Activated naive CD4-positive, alpha-beta T cell treated with anti-CD3 and anti-CD28 coated beads, Interleukin-2, amount 50 U/mL, for 72 hours (primary cell): Measurements from ENCODE around the gene MEA1. TPM values are rescaled to one million over a fixed set of nuclear protein-coding genes. Genes with fewer than 3 reads are reported as not detected.
"Not testable (repeated sequence)": the region's sequence is repeated elsewhere in the genome, so short reads cannot be mapped to it uniquely, and the experiment has no call there.

ENCODE experiments used
- ATAC-seq, 2 donors: fragments of 150-1000 bp; cut with Tn5 transposase; 2 replicates each; pipeline ENCODE4 v1.10.0; 2021; ENCODE audit warnings: mild to moderate bottlenecking in 2 of 2, moderate library complexity in 2 of 2
- DNase-seq, 2 donors: peaks; one replicate each; pipeline ENCODE4 v3.0.0; 2021 to 2022; ENCODE audit warnings: low spot score in 2 of 2
- H3K27ac Mint-ChIP-seq, 2 donors: one replicate each; pipeline ENCODE4 v1.8.0; 2022; ENCODE audit warnings: mild to moderate bottlenecking in 2 of 2, mixed read lengths in 2 of 2
- H3K36me3 Mint-ChIP-seq, 2 donors: one replicate each; pipeline ENCODE4 v1.8.0; 2022; ENCODE audit warnings: mixed read lengths in 2 of 2
- H3K9me3 Mint-ChIP-seq, 2 donors: one replicate each; pipeline ENCODE4 v1.8.0; 2022; ENCODE audit warnings: mixed read lengths in 2 of 2
- total RNA-seq, 2 donors: library from RNA; stranded (reverse); gene quantifications; one replicate each; pipeline ENCODE4 v1.2.3, GENCODE V29; 2022

The MEA1 gene
- total RNA-seq, 2 donors from 2014 or later, result 79.4 to 83.6 TPM

DNA sequence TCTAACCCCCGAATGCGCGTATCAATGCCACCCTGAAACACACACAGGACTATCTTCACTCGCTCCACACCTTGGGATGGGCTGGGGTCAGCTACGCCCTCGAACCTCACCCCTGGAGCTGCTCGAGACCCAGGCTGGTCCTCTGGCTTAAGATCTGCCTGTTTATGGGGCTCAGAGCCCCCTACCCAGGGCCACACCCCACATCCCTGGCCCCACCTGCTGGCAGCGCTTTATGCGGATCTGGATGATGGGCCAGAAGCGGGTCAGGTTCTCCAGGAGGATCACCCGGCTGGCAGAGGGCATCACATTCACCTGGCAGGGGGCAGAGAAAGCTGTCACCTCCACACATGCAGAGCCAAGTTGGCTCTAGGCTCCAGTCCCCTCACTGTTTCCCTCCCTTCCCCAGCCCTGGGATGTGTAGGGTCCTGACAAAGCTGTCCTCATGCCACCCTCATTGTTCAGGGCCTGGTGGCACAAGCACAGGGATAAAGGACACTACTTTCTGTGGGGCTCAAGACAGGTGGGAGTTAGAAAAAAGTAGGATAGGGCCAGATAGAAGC, 31.7 kb upstream of the MEA1 start:
- Mint-ChIP-seq H3K36me3 (no peaks in the 10 kb centered on the region), H3K27ac (peak overlapping the region; percentile 28 to 88), H3K9me3 (no peaks in the 10 kb centered on the region)

DNA sequence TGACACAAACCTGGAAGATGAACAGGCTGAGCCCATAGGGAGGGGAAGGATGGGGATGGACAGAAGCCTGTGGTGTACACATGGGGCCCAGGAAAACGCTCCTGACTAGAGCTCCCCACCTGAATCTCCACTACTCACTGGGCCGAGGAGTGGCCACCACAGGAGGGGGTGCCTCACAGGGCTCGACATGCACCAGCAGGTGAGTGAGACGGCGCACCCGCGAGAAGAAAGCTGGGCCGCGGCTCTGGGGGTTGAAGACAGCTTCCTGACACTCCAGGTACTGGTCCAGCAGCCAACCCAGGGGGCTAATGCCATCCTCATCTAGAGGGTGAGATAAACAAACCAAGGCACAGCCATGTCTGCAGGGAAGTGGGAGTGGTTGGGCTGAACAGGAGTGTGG, 29.6 kb upstream of the MEA1 start:
- peak overlapping the region in 1 of 2 donors; percentile 34 for H3K27ac Mint-ChIP-seq
- DNase-seq, result no peak

More for the DNA sequence above, 31.7 kb upstream of the MEA1 start:
- peak in 1 of 2 donors; percentile 21 for ATAC-seq
- DNase-seq, result no peak

DNA sequence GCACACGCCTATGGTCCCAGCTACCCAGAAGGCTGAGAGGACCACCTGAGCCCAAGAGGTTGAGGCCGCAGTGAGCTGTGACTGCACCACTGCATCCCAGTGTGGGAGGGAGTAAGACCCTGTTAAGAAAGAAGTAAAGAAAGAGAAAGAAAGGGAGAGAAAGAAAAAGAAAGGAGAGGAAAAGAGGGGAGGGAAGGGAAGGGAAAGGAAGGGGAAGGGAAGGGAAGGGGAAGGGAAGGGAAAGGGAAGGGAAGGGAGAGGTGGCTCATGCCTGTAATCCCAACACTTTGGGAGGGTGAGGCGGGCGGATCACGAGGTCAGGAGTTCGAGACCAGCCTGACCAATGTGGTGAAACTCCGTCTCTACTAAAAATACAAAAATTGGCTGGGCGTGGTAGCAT, 27.7 kb upstream of the MEA1 start:
- H3K27ac Mint-ChIP-seq, result peak overlapping the region in 1 of 2 donors; percentile 49
- H3K9me3 Mint-ChIP-seq, DNase-seq, ATAC-seq, H3K36me3 Mint-ChIP-seq: not testable (repeated sequence)

More for the DNA sequence above, 29.6 kb upstream of the MEA1 start:
- Mint-ChIP-seq H3K36me3 (no peaks in the 10 kb centered on the region), H3K9me3 (no peaks in the 10 kb centered on the region)
- no peak for ATAC-seq

DNA sequence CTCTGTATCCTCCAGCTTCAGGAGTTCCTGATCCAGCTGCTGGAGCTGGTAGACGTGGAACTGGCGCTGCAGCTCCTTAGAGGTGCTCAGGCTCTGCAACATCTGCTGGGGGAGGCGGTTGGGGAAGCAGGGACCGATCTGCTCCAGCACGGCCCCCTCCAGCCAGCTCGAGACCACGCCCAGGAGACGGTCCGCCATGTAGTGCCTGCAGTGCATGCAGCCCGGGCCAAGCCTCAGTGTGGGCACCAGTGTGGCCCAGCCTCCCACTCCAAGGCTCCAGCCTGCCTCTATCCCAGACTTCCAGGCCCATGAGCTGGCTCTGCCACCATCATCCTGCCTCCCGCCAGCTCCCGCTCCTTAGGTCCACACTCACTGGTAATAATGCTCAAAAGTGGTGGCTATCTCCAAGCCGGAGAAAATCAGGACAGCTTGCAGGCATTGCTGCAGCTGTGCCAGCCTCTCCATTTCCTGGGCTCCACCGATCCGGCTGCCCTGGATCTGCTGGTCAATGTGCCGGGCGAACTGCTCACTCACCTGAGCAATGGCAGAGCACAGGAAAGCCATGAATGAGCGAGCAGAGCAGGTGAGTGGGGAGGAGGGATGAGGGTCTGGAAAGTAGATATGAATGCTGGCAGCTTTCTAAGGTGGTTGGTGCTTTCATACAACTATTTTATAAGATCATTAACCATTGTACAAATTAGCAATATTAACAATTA, 27.0 kb upstream of the MEA1 start:
- H3K36me3 Mint-ChIP-seq, result no peaks in the 10 kb centered on the region

DNA sequence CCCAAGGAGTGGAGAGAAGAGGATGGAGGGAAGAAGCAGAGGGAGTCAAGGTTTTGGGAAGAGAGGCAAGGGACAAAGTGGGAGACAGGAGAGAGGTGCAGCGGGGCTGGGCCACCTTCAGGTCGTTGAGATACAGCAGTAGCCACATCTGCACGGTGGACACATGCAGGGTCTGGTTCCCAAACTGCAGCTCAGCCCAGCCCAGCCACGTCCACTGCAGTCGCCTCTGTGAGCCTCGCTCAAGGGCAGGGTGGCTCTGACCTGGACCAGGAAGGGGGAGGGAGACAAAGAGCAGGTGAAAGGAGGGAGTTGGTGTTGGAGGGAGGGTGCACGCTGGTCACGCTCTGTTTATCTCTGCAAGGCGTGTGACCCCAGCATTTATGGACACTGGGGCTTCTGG, 25.0 kb upstream of the MEA1 start:
- H3K36me3 Mint-ChIP-seq, result no peaks in the 10 kb centered on the region

More for the DNA sequence above, 27.0 kb upstream of the MEA1 start:
- DNase-seq (no peak), ATAC-seq (no peak)
- peak overlapping the region; percentile 49 to 95 for H3K27ac Mint-ChIP-seq
- H3K9me3 Mint-ChIP-seq, result no peaks in the 10 kb centered on the region

DNA sequence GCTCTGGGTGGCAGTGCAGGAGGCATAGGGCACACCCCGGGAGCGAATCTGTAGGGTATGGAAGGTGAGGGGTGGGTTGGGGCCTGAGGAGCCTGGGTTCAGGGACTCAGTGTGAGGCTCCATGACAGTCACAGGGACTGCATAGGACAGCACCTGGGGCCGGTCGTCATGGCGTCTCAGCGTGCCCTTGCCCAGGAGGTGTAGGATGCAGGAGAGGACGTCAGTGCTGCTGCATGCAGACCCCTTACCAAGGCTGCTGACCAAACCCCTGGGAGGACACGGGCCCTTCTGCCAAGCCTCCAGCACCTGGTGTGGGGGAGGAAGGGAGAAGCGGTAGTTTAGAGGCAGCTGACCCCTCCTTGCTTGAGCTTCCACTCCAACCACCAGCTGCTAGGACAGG, 24.0 kb upstream of the MEA1 start:
- Mint-ChIP-seq H3K36me3 (no peaks in the 10 kb centered on the region), H3K27ac (peak overlapping the region in 1 of 2 donors; percentile 50), H3K9me3 (no peaks in the 10 kb centered on the region)
- DNase-seq (no peak), ATAC-seq (no peak)

More for the DNA sequence above, 25.0 kb upstream of the MEA1 start:
- ATAC-seq, result no peak
- Mint-ChIP-seq H3K27ac (peak overlapping the region in 1 of 2 donors; percentile 88), H3K9me3 (no peaks in the 10 kb centered on the region)
- no peak for DNase-seq

DNA sequence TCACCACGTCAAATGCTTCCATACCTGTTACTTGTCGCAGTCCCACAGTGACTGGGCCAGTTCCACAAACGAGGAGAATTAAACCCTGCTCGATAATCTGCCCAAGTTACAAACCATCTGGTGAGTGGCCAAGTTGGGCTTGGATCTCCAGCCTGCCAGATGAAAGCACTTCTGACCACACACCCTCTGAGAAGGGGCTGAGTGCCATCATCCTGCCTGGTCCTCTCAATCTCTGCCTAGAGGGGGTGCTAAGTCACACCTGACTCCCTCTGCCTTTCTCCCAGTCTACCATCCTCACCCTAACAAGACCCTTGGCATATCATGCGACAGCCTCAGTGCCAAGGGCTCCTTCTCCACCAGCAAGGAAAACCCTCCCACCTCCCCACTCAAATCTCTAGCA, 23.5 kb upstream of the MEA1 start:
- no peaks in the 10 kb centered on the region for H3K9me3 Mint-ChIP-seq
- ATAC-seq, result no peak
- peaks cover 0 to under 1% of the 10 kb centered on the region in 2 donors for H3K36me3 Mint-ChIP-seq
- peak overlapping the region in 1 of 2 donors; percentile 50 for H3K27ac Mint-ChIP-seq
- no peak for DNase-seq

DNA sequence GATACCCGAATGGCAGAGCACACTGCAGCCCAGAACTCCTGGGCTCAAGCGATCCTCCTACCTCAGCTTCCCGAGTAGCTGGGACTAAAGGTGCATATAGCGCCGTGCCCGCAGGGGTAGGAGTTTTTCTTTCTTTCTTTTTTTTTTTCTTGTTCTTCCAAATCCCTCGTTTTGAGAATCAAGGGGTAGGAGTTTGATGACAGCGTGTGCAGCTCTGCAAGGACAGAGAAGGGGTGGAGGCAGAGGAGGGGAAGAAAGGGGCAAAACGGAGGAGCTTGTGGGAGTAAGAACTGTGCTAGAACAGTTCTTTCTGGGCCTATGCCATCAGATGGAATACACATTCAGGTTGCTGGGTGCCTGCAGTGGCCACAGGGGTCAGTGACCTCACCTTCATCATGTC, 23.0 kb upstream of the MEA1 start:
- ATAC-seq, result no peak
- Mint-ChIP-seq H3K36me3 (peaks cover 0 to 5% of the 10 kb centered on the region in 2 donors), H3K9me3 (no peaks in the 10 kb centered on the region), H3K27ac (peak overlapping the region; percentile 50 to 91)
- DNase-seq, result no peak

DNA sequence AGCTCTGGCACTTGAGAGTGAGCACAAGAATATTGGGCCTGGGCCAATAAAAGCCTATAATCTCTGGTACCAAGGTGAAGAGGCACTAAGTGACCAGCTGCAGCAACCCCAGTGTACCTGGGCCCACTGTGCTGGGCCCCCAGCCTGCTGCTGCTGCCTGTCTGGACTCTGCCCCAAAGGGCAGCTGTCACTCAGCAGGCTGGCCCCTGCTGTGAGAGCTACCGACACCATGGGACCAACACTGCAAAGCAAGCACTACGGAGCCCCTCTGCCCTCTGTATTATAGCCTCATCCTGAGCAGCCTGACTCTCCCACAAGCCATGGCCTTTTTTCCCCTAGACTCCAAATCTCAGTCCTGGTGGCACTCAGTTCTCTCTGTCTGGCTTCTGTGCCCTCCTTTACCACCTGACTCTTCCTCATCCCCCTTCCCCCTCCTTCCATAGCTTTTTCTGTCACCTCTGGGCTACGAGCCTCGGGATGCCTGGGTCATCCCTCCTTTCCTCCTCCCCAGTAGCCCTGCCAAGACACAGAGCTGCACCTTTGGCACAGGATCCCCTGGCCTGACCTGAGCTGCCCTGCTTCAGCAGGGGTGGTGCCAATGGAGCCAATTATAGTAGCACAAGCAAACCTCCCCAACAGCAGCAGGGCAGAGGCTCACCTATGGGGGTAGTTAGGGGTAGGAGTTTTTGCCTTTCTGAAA, 21.9 kb upstream of the MEA1 start:
- H3K9me3 Mint-ChIP-seq, result no peaks in the 10 kb centered on the region
- H3K27ac Mint-ChIP-seq, result peak overlapping the region in 1 of 2 donors; percentile 66
- ATAC-seq (peak in 1 of 2 donors; percentile 16), DNase-seq (no peak)
- H3K36me3 Mint-ChIP-seq, result peaks cover 0 to 6% of the 10 kb centered on the region in 2 donors

DNA sequence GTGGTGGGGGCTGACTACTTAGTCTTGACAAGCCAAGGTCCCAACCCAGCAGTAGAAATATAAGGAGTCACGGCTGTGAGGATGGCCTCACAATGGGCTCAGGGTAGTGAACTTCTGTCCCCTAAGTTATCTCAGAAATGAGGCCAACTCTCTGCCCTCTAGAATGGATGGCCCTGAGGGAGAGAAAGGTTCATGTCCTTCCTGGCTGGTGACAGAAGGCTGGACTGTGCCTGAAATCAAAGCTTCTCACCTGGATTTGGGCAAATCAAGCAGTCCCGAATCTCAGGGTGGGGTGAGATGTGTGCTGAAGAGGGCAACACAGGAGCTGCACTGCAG, 20.4 kb upstream of the MEA1 start:
- no peak for DNase-seq
- Mint-ChIP-seq H3K27ac (peak overlapping the region; percentile 22 to 65), H3K36me3 (peaks cover 0 to 6% of the 10 kb centered on the region in 2 donors), H3K9me3 (no peaks in the 10 kb centered on the region)
- ATAC-seq, result no peak

DNA sequence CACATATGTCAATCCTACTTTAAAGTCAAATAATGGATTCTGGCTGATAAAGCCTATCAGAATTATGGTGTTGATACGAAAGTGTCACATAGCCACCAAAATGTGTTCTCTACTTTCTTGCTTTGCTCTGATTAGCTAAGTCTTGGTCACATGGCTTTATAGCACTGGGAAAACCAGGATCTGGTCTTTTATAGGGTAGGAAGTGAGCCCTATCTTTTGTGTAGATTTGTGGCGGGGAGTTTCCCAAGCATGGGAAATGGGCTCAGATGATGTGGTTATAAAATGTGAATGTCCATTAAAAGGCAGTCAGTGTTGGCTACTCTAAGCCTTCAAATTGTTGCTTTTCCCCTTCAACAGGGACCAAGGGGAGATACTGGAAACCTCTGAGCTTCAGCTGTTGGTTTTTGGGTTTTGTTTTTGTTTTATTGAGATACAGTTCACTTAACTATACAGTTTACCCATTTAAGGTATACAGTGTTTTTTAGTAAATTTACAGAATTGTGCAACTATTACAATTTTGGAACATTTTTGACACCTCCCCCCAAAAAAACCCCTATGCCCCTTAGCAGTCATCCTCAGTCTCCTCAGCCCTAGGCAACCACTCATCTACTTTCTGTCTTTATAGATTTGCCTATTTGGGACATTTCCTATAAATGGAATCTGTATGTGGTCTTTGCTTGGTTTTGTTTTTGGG, 19.9 kb upstream of the MEA1 start:
- ATAC-seq, result no peak
- Mint-ChIP-seq H3K27ac (peak overlapping the region; percentile 22 to 65), H3K36me3 (peaks cover 0 to 6% of the 10 kb centered on the region in 2 donors), H3K9me3 (no peaks in the 10 kb centered on the region)
- no peak for DNase-seq

DNA sequence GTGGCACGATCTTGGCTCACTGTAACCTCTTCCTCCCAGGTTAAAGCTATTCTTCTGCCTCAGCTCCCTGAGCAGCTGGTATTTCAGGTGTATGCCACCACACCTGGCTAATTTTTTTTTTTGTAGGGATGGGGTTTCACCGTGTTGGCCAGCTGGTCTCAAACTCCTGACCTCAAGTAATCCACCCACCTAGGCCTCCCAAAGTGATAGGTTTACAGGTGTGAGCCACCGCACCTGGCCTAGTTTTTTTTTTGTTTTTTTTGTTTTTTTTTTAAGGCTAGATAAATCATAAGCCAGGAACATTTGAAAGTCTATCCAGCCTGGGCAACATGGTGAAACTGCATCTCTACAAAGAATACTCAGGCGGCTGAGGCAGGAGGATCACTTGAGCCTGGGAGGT, 18.6 kb upstream of the MEA1 start:
- Mint-ChIP-seq H3K9me3 (no peaks in the 10 kb centered on the region), H3K27ac (peak overlapping the region in 1 of 2 donors; percentile 12), H3K36me3 (peaks cover 6 to 7% of the 10 kb centered on the region in 2 donors)
- DNase-seq (no peak), ATAC-seq (no peak)

DNA sequence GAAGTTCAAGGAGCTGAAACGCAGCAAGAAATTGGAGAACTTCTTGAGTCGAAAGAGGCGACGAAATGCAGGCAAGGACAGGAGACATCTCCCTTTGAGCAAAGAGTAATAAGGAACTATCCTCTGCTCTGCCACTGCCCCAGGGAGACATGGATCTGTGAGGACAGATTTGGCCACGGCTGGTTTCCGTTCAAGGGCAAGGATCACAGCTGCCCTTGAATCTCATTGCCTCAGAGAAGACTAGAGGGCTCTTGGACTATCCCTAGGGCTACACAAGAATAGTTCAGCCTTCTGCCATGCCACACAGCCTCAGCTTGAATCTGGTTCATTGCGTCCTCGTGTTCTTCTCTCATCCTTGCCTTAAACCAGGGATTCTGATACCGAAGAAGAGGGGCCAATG, 15.4 kb upstream of the MEA1 start:
- DNase-seq, result no peak
- H3K36me3 Mint-ChIP-seq, result peaks cover 12 to 20% of the 10 kb centered on the region in 2 donors
- no peak overlapping the region for H3K27ac Mint-ChIP-seq
- no peak for ATAC-seq
- H3K9me3 Mint-ChIP-seq, result no peaks in the 10 kb centered on the region

DNA sequence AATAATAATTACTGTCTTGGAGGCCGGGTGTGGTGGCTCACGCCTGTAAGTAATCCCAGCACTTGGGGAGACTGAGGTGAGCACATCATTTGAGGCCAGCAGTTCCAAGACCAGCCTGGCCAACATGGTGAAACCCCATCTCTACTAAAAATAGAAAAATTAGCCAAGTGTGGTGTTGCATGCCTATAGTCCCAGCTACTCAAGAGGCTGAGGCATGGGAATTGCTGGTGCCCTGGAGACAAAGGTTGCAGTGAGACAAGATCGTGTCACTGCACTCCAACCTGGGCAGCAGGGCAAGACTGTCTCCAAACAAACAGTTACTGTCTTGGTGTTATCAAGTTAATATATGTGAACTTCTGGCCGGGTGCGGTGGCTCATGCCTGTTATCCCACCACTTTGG, 12.6 kb upstream of the MEA1 start:
- ATAC-seq, result no peak

DNA sequence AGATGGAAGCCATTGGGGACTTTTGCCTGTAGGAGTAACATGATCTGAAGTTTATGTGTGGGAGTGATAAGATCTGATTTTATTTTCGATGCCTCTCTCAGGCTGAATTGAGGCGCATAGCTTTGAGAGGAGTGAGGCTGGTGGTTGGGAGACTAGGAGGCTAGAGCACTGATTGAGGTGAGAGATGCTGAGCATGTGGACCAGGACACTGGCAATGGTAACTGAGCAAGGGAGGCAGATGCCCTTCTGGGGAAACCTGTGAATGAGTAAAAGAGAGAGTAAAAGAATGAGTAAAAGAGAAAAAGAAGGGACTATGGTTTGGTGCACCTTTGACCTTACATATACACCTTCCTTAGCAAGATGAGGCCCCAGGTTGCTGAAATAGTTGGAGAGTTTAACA, 10.7 kb upstream of the MEA1 start:
- peak; percentile 5 to 36 for ATAC-seq
- peaks cover 6 to 23% of the 10 kb centered on the region in 2 donors for H3K36me3 Mint-ChIP-seq
- no peak for DNase-seq
- H3K27ac Mint-ChIP-seq, result peak overlapping the region; percentile 9 to 40
- no peaks in the 10 kb centered on the region for H3K9me3 Mint-ChIP-seq

More for the DNA sequence above, 12.6 kb upstream of the MEA1 start:
- Mint-ChIP-seq H3K27ac (peak overlapping the region; percentile 23 to 33), H3K9me3 (no peaks in the 10 kb centered on the region), H3K36me3 (peaks cover 6 to 23% of the 10 kb centered on the region in 2 donors)
- no peak for DNase-seq

DNA sequence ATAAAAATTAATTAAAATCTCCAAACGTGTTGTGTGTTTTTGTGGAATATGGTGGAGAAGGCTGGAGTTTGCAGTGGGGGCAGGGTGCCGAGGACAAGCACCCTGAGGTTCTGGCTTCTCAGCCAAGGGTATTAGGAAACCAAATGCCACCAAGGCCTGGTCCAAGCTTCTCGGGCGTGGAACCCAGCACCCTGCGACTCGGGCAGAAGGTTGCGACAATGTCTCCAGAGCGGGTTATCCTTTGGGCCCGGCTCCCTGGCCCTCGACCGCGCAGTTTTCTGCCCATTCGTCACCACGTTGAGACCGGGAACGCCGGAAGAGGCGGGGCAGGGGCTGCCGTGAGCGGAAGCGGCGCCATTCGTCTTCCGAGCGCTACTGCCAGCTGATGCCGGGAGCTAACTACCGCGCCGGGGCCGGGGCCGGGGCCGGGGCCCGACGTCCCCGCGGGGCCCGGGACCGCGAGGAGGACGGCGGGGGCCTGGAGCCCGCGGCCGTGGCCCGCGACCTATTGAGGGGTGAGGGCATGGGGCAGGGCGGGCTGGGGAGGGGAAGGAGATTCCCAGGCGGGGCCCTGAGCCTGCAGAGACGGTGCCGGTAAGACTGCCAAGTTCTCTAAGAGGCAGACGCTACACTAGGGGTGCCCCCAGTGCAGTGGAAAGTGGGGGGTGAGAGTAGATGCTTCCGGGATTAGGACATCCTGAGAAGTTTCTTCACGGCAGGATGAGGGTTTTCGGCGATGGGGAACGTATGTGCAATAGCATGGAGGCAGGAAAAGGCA, 7.7 kb upstream of the MEA1 start, which contains the start of gene RRP36:
RRP36 (plus strand) TSS at position 354 of the 778 bp plus-strand sequence; CDS start at position 386, 32 bp downstream.
- DNase-seq (peak; percentile 71 to 79), ATAC-seq (peak; percentile 87 to 93)
- Mint-ChIP-seq H3K27ac (peak within 1 kb of the TSS; percentile 86 to 95), H3K36me3 (peaks cover 12 to 13% of the 10 kb centered on the region in 2 donors), H3K9me3 (no peaks in the 10 kb centered on the region)
